Adrenal gland (tissue), 5 donors: ENCODE measurements around the gene IFI35.

Source experiments
- POLR2A ChIP-seq, 2 donors: fragments of 450-650 bp; IDR thresholded peaks; one replicate each; pipeline ENCODE4 v1.6.1; 2017; ENCODE audit warnings: antibody characterized with exemption in 2 of 2, mild to moderate bottlenecking in 2 of 2, moderate library complexity in 1 of 2
- TF ChIP-seq, protein P1 (sequence below), 6 experiments: fragments of 450-650 bp in 4 of 6; fragments of 200-600 bp in 2 of 6; sonication (generic) in 1 of 6; IDR thresholded peaks; 1 replicate in 5 of 6; 2 replicates in 1 of 6; pipeline versions ENCODE4 v1.5.1 to v1.8.0; 2016 to 2021; ENCODE audit warnings: antibody characterized with exemption in 6 of 6, mild to moderate bottlenecking in 2 of 6, moderate library complexity in 1 of 6
- donor health status: DM: no; HTN: no; CAD: no.

- TF ChIP-seq, protein P1, sequence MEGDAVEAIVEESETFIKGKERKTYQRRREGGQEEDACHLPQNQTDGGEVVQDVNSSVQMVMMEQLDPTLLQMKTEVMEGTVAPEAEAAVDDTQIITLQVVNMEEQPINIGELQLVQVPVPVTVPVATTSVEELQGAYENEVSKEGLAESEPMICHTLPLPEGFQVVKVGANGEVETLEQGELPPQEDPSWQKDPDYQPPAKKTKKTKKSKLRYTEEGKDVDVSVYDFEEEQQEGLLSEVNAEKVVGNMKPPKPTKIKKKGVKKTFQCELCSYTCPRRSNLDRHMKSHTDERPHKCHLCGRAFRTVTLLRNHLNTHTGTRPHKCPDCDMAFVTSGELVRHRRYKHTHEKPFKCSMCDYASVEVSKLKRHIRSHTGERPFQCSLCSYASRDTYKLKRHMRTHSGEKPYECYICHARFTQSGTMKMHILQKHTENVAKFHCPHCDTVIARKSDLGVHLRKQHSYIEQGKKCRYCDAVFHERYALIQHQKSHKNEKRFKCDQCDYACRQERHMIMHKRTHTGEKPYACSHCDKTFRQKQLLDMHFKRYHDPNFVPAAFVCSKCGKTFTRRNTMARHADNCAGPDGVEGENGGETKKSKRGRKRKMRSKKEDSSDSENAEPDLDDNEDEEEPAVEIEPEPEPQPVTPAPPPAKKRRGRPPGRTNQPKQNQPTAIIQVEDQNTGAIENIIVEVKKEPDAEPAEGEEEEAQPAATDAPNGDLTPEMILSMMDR (IDR thresholded peaks at IDR 0.05): no peak
- TF ChIP-seq POLR2A (IDR thresholded peaks at IDR 0.05): no peak
Measured at GRCh38 chr17:43026595-43026994, 20.0 kb downstream of the IFI35 start.
